Body of pancreas (tissue), 4 donors: ENCODE results near the gene OGFOD3. TPM values are rescaled to one million over a fixed set of nuclear protein-coding genes. Genes with fewer than 3 reads are reported as not detected.

Experiments
- ATAC-seq: fragments of 150-250 bp; one replicate; pipeline ENCODE4 v1.9.1; 2016
- DNase-seq, 4 donors: peaks; one replicate each; pipeline ENCODE4 v3.0.0-alpha.2; 2019
- H3K27ac ChIP-seq, 4 donors: fragments of 200-600 bp; sonication (generic); 1 replicate in 3 of 4; 2 replicates in 1 of 4; pipeline versions ENCODE4 v1.5.1 to v1.6.1; 2016 to 2019; ENCODE audit warnings: mild to moderate bottlenecking in 1 of 4, mixed read lengths in 1 of 4, moderate library complexity in 1 of 4
- H3K27me3 ChIP-seq, 2 donors: fragments of 200-600 bp; sonication (generic); one replicate each; pipeline ENCODE4 v1.6.0; 2016; ENCODE audit warnings: mild to moderate bottlenecking in 1 of 2
- H3K36me3 ChIP-seq, 2 donors: fragments of 200-600 bp; sonication (generic); replicated peaks in 1 of 2; 2 replicates each; pipeline ENCODE4 v1.5.1; 2016; ENCODE audit warnings: low read depth in 2 of 2; ENCODE audit not compliant: insufficient read depth in 1 of 2
- H3K4me1 ChIP-seq: fragments of 200-600 bp; sonication (generic); one replicate; pipeline ENCODE4 v1.6.0; 2016
- H3K4me3 ChIP-seq, 2 donors: fragments of 200-600 bp; sonication (generic); 1 replicate in 1 of 2; 2 replicates in 1 of 2; pipeline ENCODE4 v1.5.1; 2016 to 2019
- H3K9me3 ChIP-seq, 3 donors: fragments of 200-600 bp; sonication (generic); 1 replicate in 2 of 3; 2 replicates in 1 of 3; pipeline ENCODE4 v1.5.1; 2016
- POLR2A ChIP-seq, 3 donors: fragments of 450-650 bp; IDR thresholded peaks; one replicate each; pipeline ENCODE4 v1.6.1; 2016; ENCODE audit warnings: antibody characterized with exemption in 3 of 3, mild to moderate bottlenecking in 2 of 3
- WGBS, 2 donors: methylation state at CpG; one replicate each; pipeline ENCODE4 v1.1.5; 2017; 5-methylcytosine and 5-hydroxymethylcytosine counted together
- intact Hi-C: fragments of 100-400 bp; cut with DNase I; formaldehyde crosslinking; loops from one replicate; pipeline ENCODE4 v1.15.1; 2023
- total RNA-seq, 2 donors: library from RNA; depleted of rRNA; stranded (reverse); fragments of >200 nt; gene quantifications; one replicate each; pipeline ENCODE4 v1.1.0, GENCODE V29; 2016
- TF ChIP-seq, protein P1 (sequence below), 7 experiments: fragments of 450-650 bp in 4 of 7; fragments of 200-600 bp in 3 of 7; sonication (generic) in 3 of 7; IDR thresholded peaks; one replicate each; pipeline ENCODE4 v1.5.1; 2016 to 2019; ENCODE audit warnings: antibody characterized with exemption in 7 of 7

The OGFOD3 gene
- total RNA-seq, 2 donors from 2014 or later = 16.8 to 40.0 TPM

DNA sequence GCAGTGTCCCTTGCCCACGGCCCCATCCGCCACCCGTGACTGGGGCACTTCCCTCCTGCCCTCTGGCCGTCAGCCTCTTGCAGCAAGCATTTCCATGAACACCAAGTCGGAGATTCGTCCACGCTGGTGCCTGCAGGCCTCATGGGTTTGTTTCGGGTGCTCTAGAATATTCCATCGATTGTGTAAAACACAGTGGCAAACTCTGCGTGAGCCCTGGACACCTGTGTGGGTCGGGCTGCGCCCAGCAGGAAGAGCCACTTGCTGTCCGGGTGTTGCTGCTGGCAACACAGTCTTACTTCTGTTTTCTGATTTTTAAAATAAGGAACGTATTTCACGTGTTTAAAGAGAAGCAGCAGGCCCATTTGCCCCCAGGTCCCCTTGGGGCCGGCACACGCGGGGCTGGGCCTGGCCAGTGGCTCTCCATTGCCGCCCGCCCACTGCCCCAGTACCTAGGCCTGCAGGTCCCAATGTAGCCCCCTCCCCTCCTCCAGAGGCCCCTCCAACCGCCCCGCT lies 22.1 kb upstream of the OGFOD3 start:
- intact Hi-C loops = no loop called here
- TF ChIP-seq, protein P1, sequence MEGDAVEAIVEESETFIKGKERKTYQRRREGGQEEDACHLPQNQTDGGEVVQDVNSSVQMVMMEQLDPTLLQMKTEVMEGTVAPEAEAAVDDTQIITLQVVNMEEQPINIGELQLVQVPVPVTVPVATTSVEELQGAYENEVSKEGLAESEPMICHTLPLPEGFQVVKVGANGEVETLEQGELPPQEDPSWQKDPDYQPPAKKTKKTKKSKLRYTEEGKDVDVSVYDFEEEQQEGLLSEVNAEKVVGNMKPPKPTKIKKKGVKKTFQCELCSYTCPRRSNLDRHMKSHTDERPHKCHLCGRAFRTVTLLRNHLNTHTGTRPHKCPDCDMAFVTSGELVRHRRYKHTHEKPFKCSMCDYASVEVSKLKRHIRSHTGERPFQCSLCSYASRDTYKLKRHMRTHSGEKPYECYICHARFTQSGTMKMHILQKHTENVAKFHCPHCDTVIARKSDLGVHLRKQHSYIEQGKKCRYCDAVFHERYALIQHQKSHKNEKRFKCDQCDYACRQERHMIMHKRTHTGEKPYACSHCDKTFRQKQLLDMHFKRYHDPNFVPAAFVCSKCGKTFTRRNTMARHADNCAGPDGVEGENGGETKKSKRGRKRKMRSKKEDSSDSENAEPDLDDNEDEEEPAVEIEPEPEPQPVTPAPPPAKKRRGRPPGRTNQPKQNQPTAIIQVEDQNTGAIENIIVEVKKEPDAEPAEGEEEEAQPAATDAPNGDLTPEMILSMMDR (IDR thresholded peaks at IDR 0.05) = no peak
- no peak for TF ChIP-seq POLR2A (IDR thresholded peaks at IDR 0.05)
- 69 to 72% methylated on average over 18 to 22 of the region's 22 CpGs for WGBS, 2 donors
- peaks cover 63% of the 10 kb centered on the region for H3K4me1 ChIP-seq
- no peaks in the 10 kb centered on the region for H3K27me3 ChIP-seq
- H3K4me3 ChIP-seq = no peak overlapping the region
- no peaks in the 10 kb centered on the region for H3K36me3 ChIP-seq
- no peaks in the 10 kb centered on the region for H3K9me3 ChIP-seq
- H3K27ac ChIP-seq = peak overlapping the region in 1 of 4 donors; percentile 45
- ATAC-seq (no peak), DNase-seq (no peak)

- Histone ChIP-seq H3K27ac (no peak overlapping the region), H3K4me1 (peaks cover 57% of the 10 kb centered on the region), H3K9me3 (no peaks in the 10 kb centered on the region), H3K4me3 (no peak overlapping the region), H3K36me3 (no peaks in the 10 kb centered on the region), H3K27me3 (no peaks in the 10 kb centered on the region)
- TF ChIP-seq, protein P1 (IDR thresholded peaks at IDR 0.05) = no peak
- no peak for TF ChIP-seq POLR2A (IDR thresholded peaks at IDR 0.05)
- no peak for ATAC-seq
- WGBS, 2 donors = 90 to 95% methylated on average over 21 to 34 of the region's 34 CpGs
- no peak for DNase-seq
- intact Hi-C loops = no loop called here
Observed at GRCh38 chr17:82439829-82440365, 21.5 kb upstream of the OGFOD3 start.

DNA sequence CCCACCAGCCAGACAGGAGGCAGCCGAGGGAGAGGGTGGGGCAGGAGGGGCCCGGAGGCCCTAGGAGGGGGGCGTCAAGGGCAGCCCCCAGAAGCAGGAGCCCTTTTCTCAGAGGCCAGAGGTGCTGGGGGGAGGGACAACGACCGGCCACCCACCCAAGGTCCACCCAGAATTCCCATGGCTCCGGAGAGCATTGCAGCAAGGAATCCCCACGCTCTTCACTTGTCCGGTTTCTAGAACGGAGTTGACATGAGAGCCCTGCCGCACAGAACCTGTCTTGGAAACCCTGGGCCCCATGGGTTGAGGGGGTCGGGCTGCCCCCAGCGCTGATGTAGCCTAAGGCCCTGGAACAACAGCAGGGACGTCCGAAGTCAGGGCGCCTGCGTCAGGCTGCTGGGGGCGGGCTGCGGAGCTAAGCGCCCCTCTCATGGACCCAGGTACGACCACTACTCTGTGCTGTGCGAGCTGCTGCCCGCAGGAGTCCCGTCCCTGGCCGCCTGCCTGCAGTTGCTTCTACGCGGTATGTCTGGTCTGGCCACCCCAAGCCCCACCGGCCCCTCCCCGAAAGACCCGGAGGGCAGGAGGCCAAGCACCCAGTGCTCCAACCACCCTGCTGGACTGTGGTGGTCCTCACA lies 20.9 kb upstream of the OGFOD3 start:
- Histone ChIP-seq H3K4me3 (no peak overlapping the region), H3K27ac (peak overlapping the region in 1 of 4 donors; percentile 71), H3K4me1 (peaks cover 53% of the 10 kb centered on the region), H3K9me3 (no peaks in the 10 kb centered on the region), H3K36me3 (no peaks in the 10 kb centered on the region), H3K27me3 (no peaks in the 10 kb centered on the region)
- TF ChIP-seq, protein P1 (IDR thresholded peaks at IDR 0.05) = no peak
- no peak for TF ChIP-seq POLR2A (IDR thresholded peaks at IDR 0.05)
- intact Hi-C loops = no loop called here
- 91 to 97% methylated on average over 13 to 29 of the region's 29 CpGs for WGBS, 2 donors
- ATAC-seq = no peak
- DNase-seq = no peak

DNA sequence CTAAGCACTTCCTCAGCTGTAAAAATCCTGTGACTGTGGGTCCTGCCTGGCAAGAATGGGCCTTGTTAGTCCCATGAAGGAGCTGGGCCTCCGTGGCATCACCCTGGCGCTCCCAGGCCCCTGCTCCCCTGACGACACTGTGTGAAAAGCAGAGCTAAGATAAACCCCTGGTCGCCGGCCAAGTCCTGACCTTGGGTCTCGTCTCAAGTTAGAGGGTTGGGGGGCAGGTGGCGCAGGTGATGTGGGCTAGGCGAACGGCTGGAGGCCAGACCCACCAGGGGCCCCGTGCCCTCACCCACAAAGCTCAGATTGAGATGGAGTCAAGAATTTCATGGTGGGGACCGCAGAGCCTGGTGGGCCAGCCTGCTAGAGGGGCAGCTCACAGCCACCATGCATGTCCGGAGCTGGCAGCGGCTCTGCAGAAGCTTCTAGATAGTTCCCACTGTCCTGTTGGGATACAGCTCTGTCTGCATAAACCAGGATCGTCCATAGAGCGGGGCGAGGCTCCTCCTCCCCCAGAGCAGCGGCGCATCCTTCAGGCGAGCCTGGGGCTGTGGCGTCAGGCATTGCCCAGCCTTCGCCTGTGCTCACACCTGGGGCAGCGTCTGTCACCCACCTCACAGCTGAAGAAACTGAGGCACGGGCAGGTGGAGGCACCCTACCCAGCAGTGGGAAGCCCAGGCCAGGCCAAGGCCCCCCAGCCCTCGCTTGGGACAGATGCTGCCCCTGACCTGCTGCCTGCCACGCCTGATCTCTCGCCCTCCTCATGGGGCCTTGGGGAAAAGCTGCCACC lies 20.2 kb upstream of the OGFOD3 start:
- peak overlapping the region in 3 of 4 donors; percentile 10 to 82 (median 71) for H3K27ac ChIP-seq
- H3K27me3 ChIP-seq = no peaks in the 10 kb centered on the region
- 59 to 75% methylated on average over 12 to 26 of the region's 26 CpGs for WGBS, 2 donors
- no peaks in the 10 kb centered on the region for H3K36me3 ChIP-seq
- ATAC-seq (no peak), DNase-seq (peak; percentile 58 to 72 (median 68))
- no peaks in the 10 kb centered on the region for H3K9me3 ChIP-seq
- intact Hi-C loops = no loop called here
- no peak overlapping the region for H3K4me3 ChIP-seq
- peaks cover 46% of the 10 kb centered on the region for H3K4me1 ChIP-seq
- TF ChIP-seq POLR2A (IDR thresholded peaks at IDR 0.05) = no peak
- TF ChIP-seq, protein P1 (IDR thresholded peaks at IDR 0.05) = no peak
